Endothelial cell (in vitro differentiated cells): Measurements from ENCODE around the gene PEA15. TPM values are rescaled to one million over a fixed set of nuclear protein-coding genes. Genes with fewer than 3 reads are reported as not detected.
A peak's percentile ranks its signal among the peaks of the same experiment; 100 is the strongest.

Experiments used
- DNase-seq: peaks from one replicate; pipeline ENCODE4 v3.0.0; 2021; ENCODE audit warnings: low spot score
- H3K27ac Mint-ChIP-seq: one replicate; pipeline ENCODE4 v1.8.0; 2021; ENCODE audit warnings: mixed read lengths, inconsistent platforms; ENCODE audit not compliant: unreplicated experiment
- H3K27me3 Mint-ChIP-seq: one replicate; pipeline ENCODE4 v1.8.0; 2021; ENCODE audit warnings: mild to moderate bottlenecking, moderate library complexity, mixed read lengths, inconsistent platforms; ENCODE audit not compliant: unreplicated experiment
- H3K36me3 Mint-ChIP-seq: one replicate; pipeline ENCODE4 v1.8.0; 2021; ENCODE audit warnings: mild to moderate bottlenecking, low read depth, mixed read lengths, inconsistent platforms; ENCODE audit not compliant: unreplicated experiment
- H3K4me1 Mint-ChIP-seq: one replicate; pipeline ENCODE4 v1.8.0; 2021; ENCODE audit warnings: mild to moderate bottlenecking, mixed read lengths, inconsistent platforms; ENCODE audit not compliant: unreplicated experiment
- H3K4me3 Mint-ChIP-seq: one replicate; pipeline ENCODE4 v1.8.0; 2021; ENCODE audit warnings: mild to moderate bottlenecking, mixed read lengths, inconsistent platforms; ENCODE audit not compliant: unreplicated experiment
- H3K9me3 Mint-ChIP-seq: one replicate; pipeline ENCODE4 v1.8.0; 2021; ENCODE audit warnings: mixed read lengths, inconsistent platforms; ENCODE audit not compliant: unreplicated experiment
- CTCF ChIP-seq: fragments of 200-600 bp; sonication (generic); IDR thresholded peaks from one replicate; pipeline ENCODE4 v1.5.0; 2021; ENCODE audit warnings: antibody characterized with exemption; ENCODE audit not compliant: unreplicated experiment
- total RNA-seq: library from RNA; stranded (reverse); fragmentation: NEBNext Ultra II Directional; extraction: Animal tissue kit (Norgen Biotek cat#: 25700); gene quantifications from one replicate; pipeline ENCODE4 v1.2.1, GENCODE V29; 2021; ENCODE audit not compliant: unreplicated experiment

Gene PEA15
- total RNA-seq, 1 donor from 2014 or later, result 593 TPM

- Mint-ChIP-seq H3K36me3 (peaks cover 82% of the 10 kb centered on the region), H3K27ac (peak overlapping the region; percentile 95), H3K4me3 (peak overlapping the region; percentile 89), H3K27me3 (peaks cover 28% of the 10 kb centered on the region), H3K4me1 (peaks cover 94% of the 10 kb centered on the region), H3K9me3 (no peaks in the 10 kb centered on the region)
- no peak for TF ChIP-seq CTCF
- no peak for DNase-seq
Measured at GRCh38 chr1:160210561-160210960, 5.4 kb downstream of the PEA15 start.

- Mint-ChIP-seq H3K4me1 (peaks cover 98% of the 10 kb centered on the region), H3K27ac (peak overlapping the region; percentile 95), H3K9me3 (no peaks in the 10 kb centered on the region), H3K27me3 (peaks cover 31% of the 10 kb centered on the region), H3K36me3 (peaks cover 87% of the 10 kb centered on the region), H3K4me3 (peak overlapping the region; percentile 53)
- no peak for TF ChIP-seq CTCF
- DNase-seq, result no peak
Measured at GRCh38 chr1:160211046-160211790, 6.0 kb downstream of the PEA15 start.

GRCh38 chr1:160214481-160215140 is 9.4 kb downstream of the PEA15 start:
- Mint-ChIP-seq H3K36me3 (peaks cover 72% of the 10 kb centered on the region), H3K4me1 (peaks cover 86% of the 10 kb centered on the region), H3K27me3 (peaks cover 13% of the 10 kb centered on the region), H3K27ac (peak overlapping the region; percentile 78), H3K4me3 (no peak overlapping the region), H3K9me3 (no peaks in the 10 kb centered on the region)
- no peak for DNase-seq
- TF ChIP-seq CTCF, result no peak

- no peak for TF ChIP-seq CTCF
- Mint-ChIP-seq H3K36me3 (peaks cover 73% of the 10 kb centered on the region), H3K27ac (peak overlapping the region; percentile 81), H3K4me3 (peak overlapping the region; percentile 72), H3K4me1 (peaks cover 69% of the 10 kb centered on the region), H3K27me3 (peaks cover 9% of the 10 kb centered on the region), H3K9me3 (no peaks in the 10 kb centered on the region)
- no peak for DNase-seq
Measured at GRCh38 chr1:160216301-160216700, 11.1 kb downstream of the PEA15 start.

GRCh38 chr1:160217481-160218051 is 12.4 kb downstream of the PEA15 start:
- DNase-seq, result no peak
- peaks cover 56% of the 10 kb centered on the region for H3K4me1 Mint-ChIP-seq
- H3K27ac Mint-ChIP-seq, result peak overlapping the region; percentile 43
- H3K4me3 Mint-ChIP-seq, result no peak overlapping the region
- H3K36me3 Mint-ChIP-seq, result peaks cover 69% of the 10 kb centered on the region
- TF ChIP-seq CTCF, result no peak
- peaks cover 9% of the 10 kb centered on the region for H3K27me3 Mint-ChIP-seq
- H3K9me3 Mint-ChIP-seq, result no peaks in the 10 kb centered on the region
